Activated CD4-positive, alpha-beta T cell treated with anti-CD3 and anti-CD28 coated beads, Interleukin-2, amount 50 U/mL, for 24 hours (primary cell): ENCODE results near the gene BCL2.

ENCODE experiments used
- DNase-seq, 2 donors: peaks; one replicate each; pipeline ENCODE4 v3.0.0-alpha.2; 2020; ENCODE audit warnings: low read depth in 1 of 2, low spot score in 1 of 2

BCL2 gene

GRCh38 chr18:63186520-63187222, 132.9 kb downstream of the BCL2 start:
- DNase-seq, result no peak

GRCh38 chr18:63185984-63186383, 133.6 kb downstream of the BCL2 start:
- no peak for DNase-seq

- DNase-seq, result no peak
Observed at GRCh38 chr18:63183952-63184770, 135.4 kb downstream of the BCL2 start.

GRCh38 chr18:63183378-63183777, 136.2 kb downstream of the BCL2 start:
- DNase-seq, result no peak

- DNase-seq, result no peak
Observed at GRCh38 chr18:63182861-63183260, 136.7 kb downstream of the BCL2 start.

GRCh38 chr18:63182310-63182772, 137.2 kb downstream of the BCL2 start:
- no peak for DNase-seq

- DNase-seq, result no peak
Observed at GRCh38 chr18:63181706-63182309, 137.8 kb downstream of the BCL2 start.

GRCh38 chr18:63180971-63181376, 138.6 kb downstream of the BCL2 start:
- DNase-seq, result no peak

GRCh38 chr18:63180321-63180720, 139.2 kb downstream of the BCL2 start:
- DNase-seq, result no peak

GRCh38 chr18:63179422-63179821, 140.1 kb downstream of the BCL2 start:
- no peak for DNase-seq

GRCh38 chr18:63178971-63179370, 140.6 kb downstream of the BCL2 start:
- DNase-seq, result no peak

GRCh38 chr18:63177919-63178821, 141.4 kb downstream of the BCL2 start:
- DNase-seq, result no peak

GRCh38 chr18:63177259-63177658, 142.3 kb downstream of the BCL2 start:
- no peak for DNase-seq

- no peak for DNase-seq
Observed at GRCh38 chr18:63175264-63175663, 144.3 kb downstream of the BCL2 start.

GRCh38 chr18:63173983-63174382, 145.6 kb downstream of the BCL2 start:
- no peak for DNase-seq

GRCh38 chr18:63169853-63170252, 149.7 kb downstream of the BCL2 start:
- DNase-seq, result no peak

GRCh38 chr18:63168287-63168686, 151.3 kb downstream of the BCL2 start:
- DNase-seq, result no peak

GRCh38 chr18:63166142-63166541, 153.4 kb downstream of the BCL2 start:
- DNase-seq, result no peak

GRCh38 chr18:63164396-63164795, 155.2 kb downstream of the BCL2 start:
- DNase-seq, result no peak

GRCh38 chr18:63162271-63163014, 157.1 kb downstream of the BCL2 start:
- DNase-seq, result peak in 1 of 2 donors; percentile 22
